Trophoblast cell (in vitro differentiated cells and primary cell): ENCODE results near the gene ZNF554.

Source experiments
- DNase-seq, 2 donors: peaks; one replicate each; pipeline ENCODE4 v3.0.0-alpha.2; 2016
- H2AFZ ChIP-seq: 2 replicates; pipeline ENCODE4 v1.6.1; 2013; ENCODE audit warnings: low read length, moderate library complexity, mild to moderate bottlenecking; ENCODE audit not compliant: insufficient read depth, poor library complexity
- H2AK5ac ChIP-seq: 2 replicates; pipeline ENCODE4 v1.6.1; 2013; ENCODE audit warnings: mild to moderate bottlenecking, low read length
- H2BK120ac ChIP-seq: 2 replicates; pipeline ENCODE4 v1.6.1; 2013; ENCODE audit warnings: low read length, mild to moderate bottlenecking, moderate library complexity; ENCODE audit not compliant: insufficient read depth, poor library complexity
- H2BK12ac ChIP-seq: 2 replicates; pipeline ENCODE4 v1.6.1; 2013; ENCODE audit warnings: mild to moderate bottlenecking, low read length, moderate library complexity
- H2BK5ac ChIP-seq: 2 replicates; pipeline ENCODE4 v1.6.1; 2013; ENCODE audit warnings: low read length, low read depth, moderate library complexity, mild to moderate bottlenecking; ENCODE audit not compliant: poor library complexity
- H3K14ac ChIP-seq: 2 replicates; pipeline ENCODE4 v1.6.1; 2013; ENCODE audit warnings: mild to moderate bottlenecking, low read length
- H3K18ac ChIP-seq: 2 replicates; pipeline ENCODE4 v1.6.1; 2013; ENCODE audit warnings: mild to moderate bottlenecking, low read length
- H3K23ac ChIP-seq: 2 replicates; pipeline ENCODE4 v1.6.1; 2013; ENCODE audit warnings: low read length
- H3K27ac ChIP-seq: 2 replicates; pipeline ENCODE4 v1.5.1; 2013; ENCODE audit warnings: low read depth, mild to moderate bottlenecking, inconsistent platforms, low read length, moderate library complexity
- H3K27me3 ChIP-seq: 2 replicates; pipeline ENCODE4 v1.6.1; 2013; ENCODE audit warnings: inconsistent platforms, mild to moderate bottlenecking, low read length, moderate library complexity; ENCODE audit not compliant: insufficient read depth
- H3K36me3 ChIP-seq, 2 experiments: 1 replicate in 1 of 2; 2 replicates in 1 of 2; pipeline ENCODE4 v1.6.1; 2013; ENCODE audit warnings: low read length in 2 of 2, mild to moderate bottlenecking in 2 of 2, moderate library complexity in 1 of 2; ENCODE audit not compliant: insufficient read depth in 2 of 2, control insufficient read depth in 1 of 2
- H3K4ac ChIP-seq: 2 replicates; pipeline ENCODE4 v1.6.1; 2013; ENCODE audit warnings: low read depth, mild to moderate bottlenecking, low read length, moderate library complexity
- H3K4me1 ChIP-seq, 2 experiments: 1 replicate in 1 of 2; 2 replicates in 1 of 2; pipeline ENCODE4 v1.6.1; 2013; ENCODE audit warnings: low read length in 2 of 2, mild to moderate bottlenecking in 2 of 2, moderate library complexity in 1 of 2; ENCODE audit not compliant: insufficient read depth in 2 of 2, control insufficient read depth in 1 of 2
- H3K4me2 ChIP-seq: 2 replicates; pipeline ENCODE4 v1.6.1; 2013; ENCODE audit warnings: inconsistent platforms, mild to moderate bottlenecking, low read length, moderate library complexity
- H3K4me3 ChIP-seq: 2 replicates; pipeline ENCODE4 v1.5.1; 2013; ENCODE audit warnings: mild to moderate bottlenecking, low read depth, low read length, inconsistent platforms
- H3K79me1 ChIP-seq: one replicate; pipeline ENCODE4 v1.6.1; 2013; ENCODE audit warnings: low read length
- H3K79me2 ChIP-seq: 2 replicates; pipeline ENCODE4 v1.6.1; 2013; ENCODE audit warnings: low read length, mild to moderate bottlenecking; ENCODE audit not compliant: control insufficient read depth, insufficient read depth, poor library complexity
- H3K9ac ChIP-seq: 2 replicates; pipeline ENCODE4 v1.6.1; 2013; ENCODE audit warnings: mild to moderate bottlenecking, low read length
- H3K9me3 ChIP-seq: 2 replicates; pipeline ENCODE4 v1.6.1; 2013; ENCODE audit warnings: low read depth, mild to moderate bottlenecking, control low read depth, inconsistent platforms, low read length; ENCODE audit not compliant: insufficient read depth
- H4K12ac ChIP-seq: 2 replicates; pipeline ENCODE4 v1.6.1; 2013; ENCODE audit warnings: low read depth, mild to moderate bottlenecking, low read length, moderate library complexity
- H4K8ac ChIP-seq: 2 replicates; pipeline ENCODE4 v1.6.1; 2013; ENCODE audit warnings: low read depth, mild to moderate bottlenecking, low read length, moderate library complexity
- H4K91ac ChIP-seq: one replicate; pipeline ENCODE4 v1.6.1; 2013; ENCODE audit warnings: low read depth, mild to moderate bottlenecking, low read length, moderate library complexity
- WGBS: extraction: QIAGEN DNeasy Blood & Tissue Kit; methylation state at CpG from one replicate; pipeline ENCODE4 v1.1.7; 2013; ENCODE audit warnings: missing lambda C conversion rate; ENCODE audit not compliant: insufficient read length, insufficient coverage; ENCODE audit errors: extremely low coverage; 5-methylcytosine and 5-hydroxymethylcytosine counted together

Gene ZNF554

DNA sequence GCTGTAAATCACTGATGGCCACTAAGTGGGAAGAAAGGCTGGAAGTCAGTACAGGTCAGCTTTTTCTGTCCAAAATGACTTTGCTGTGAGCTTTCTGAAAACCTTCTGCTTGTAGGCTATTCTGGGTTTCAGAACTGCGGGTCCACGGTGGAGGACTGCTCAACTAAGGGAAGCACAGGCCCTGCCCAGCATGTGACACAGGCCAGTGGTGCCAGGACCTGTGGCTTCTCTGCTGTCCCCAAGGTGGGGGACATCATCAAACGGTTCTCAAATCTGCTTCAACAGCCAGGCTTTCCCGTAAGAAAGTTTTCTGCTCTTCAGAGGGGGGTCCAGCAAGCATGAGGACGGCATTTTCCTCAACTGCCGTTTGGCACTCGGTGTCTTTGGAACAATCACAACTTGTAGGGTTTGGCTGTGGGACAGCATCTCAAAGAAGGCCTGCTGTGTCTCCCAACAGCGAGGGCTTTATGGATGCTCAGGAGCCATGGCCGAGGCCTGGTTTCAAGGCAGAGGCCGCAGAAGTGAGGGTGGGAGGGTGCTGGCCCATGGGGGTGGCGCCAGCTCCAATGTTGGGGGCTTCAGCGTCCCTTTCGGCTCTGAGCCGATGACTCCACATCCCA is 40.4 kb upstream of the ZNF554 start:
- Histone ChIP-seq H3K18ac (no peak overlapping the region), H3K27me3 (no peaks in the 10 kb centered on the region), H3K27ac (no peak overlapping the region), H3K4me3 (no peak overlapping the region), H3K23ac (no peak overlapping the region), H4K8ac (no peak overlapping the region), H2AK5ac (no peak overlapping the region), H4K91ac (no peak overlapping the region), H3K9me3 (no peaks in the 10 kb centered on the region), H2BK120ac (no peak overlapping the region), H2BK5ac (no peak overlapping the region), H3K4me1 (peaks cover 12 to 16% of the 10 kb centered on the region in 2 experiments), H3K9ac (no peak overlapping the region), H3K14ac (no peak overlapping the region), H3K4me2 (no peak overlapping the region), H2AFZ (no peak overlapping the region), H4K12ac (no peak overlapping the region), H3K36me3 (peaks cover 20 to 33% of the 10 kb centered on the region in 2 experiments), H2BK12ac (no peak overlapping the region), H3K79me1 (peaks cover 7% of the 10 kb centered on the region), H3K79me2 (peaks cover 63% of the 10 kb centered on the region), H3K4ac (peak overlapping the region; percentile 90)
- WGBS = 100% methylated on average over 2 of the region's 14 CpGs
- DNase-seq = no peak

DNA sequence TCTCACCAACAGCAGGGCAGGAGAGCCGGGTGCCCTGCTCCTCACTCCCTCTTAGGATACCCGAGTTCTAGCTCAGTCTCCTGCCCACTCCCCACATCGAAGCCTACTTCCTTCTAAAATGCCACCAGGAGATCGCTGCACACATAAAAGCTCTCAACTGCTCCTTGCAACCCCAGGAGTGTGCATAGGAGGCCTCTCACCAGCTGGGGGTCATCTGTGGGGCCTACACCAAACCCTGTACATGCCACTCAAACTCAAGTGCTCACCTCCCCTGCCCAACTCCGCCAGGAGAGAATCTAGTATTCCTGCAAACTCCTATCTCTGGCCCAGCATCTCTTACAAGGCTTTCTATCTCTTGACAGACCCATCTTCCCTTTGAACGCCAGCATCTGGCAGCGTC is 39.4 kb upstream of the ZNF554 start:
- H4K8ac ChIP-seq = no peak overlapping the region
- H3K27me3 ChIP-seq = no peaks in the 10 kb centered on the region
- H3K4me3 ChIP-seq = no peak overlapping the region
- H2BK5ac ChIP-seq = no peak overlapping the region
- H3K23ac ChIP-seq = no peak overlapping the region
- peaks cover 18 to 26% of the 10 kb centered on the region in 2 experiments for H3K36me3 ChIP-seq
- WGBS = no CpG with 5 or more reads among the region's 7 CpGs
- no peak overlapping the region for H3K9ac ChIP-seq
- no peak overlapping the region for H2BK12ac ChIP-seq
- no peak overlapping the region for H2AK5ac ChIP-seq
- peaks cover 56% of the 10 kb centered on the region for H3K79me2 ChIP-seq
- H3K18ac ChIP-seq = no peak overlapping the region
- peak overlapping the region; percentile 66 for H3K4ac ChIP-seq
- H3K79me1 ChIP-seq = peaks cover 7% of the 10 kb centered on the region
- no peak overlapping the region for H3K27ac ChIP-seq
- no peak overlapping the region for H3K4me2 ChIP-seq
- H3K4me1 ChIP-seq = peaks cover 7 to 14% of the 10 kb centered on the region in 2 experiments
- H4K12ac ChIP-seq = no peak overlapping the region
- no peak overlapping the region for H2AFZ ChIP-seq
- no peaks in the 10 kb centered on the region for H3K9me3 ChIP-seq
- no peak overlapping the region for H2BK120ac ChIP-seq
- no peak overlapping the region for H3K14ac ChIP-seq
- DNase-seq = no peak
- no peak overlapping the region for H4K91ac ChIP-seq

DNA sequence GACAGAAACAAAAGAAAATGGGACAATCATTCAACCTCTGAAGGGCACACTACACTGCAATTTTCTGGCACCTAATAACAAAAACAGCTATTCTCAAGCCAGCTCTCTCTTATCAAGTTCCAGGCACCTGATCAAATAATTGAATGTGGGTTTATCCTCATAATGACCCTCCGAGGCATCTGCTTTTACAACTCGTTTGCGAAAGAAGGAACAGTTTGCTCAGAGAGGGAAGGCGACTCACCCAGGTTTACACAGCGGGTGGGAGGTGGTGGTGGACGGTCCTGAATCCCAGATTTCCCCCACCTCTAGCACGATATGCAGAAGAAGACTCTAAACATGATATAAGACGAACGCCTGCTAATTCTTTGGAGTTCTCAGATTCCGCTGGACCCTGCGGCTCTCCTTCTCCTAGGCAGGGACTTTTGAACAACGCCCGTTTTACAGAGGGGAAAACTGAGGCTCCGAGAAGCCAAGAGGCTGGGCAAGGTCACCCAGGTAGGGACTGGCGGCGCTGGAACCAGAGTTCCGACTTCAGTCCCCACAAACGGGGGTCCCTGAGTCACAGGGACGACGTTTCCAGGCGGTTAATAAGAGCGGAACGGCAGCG is 37.2 kb upstream of the ZNF554 start:
- H3K27ac ChIP-seq = no peak overlapping the region
- peak overlapping the region; percentile 97 for H4K91ac ChIP-seq
- peak overlapping the region; percentile 98 for H3K14ac ChIP-seq
- H2BK120ac ChIP-seq = peak overlapping the region; percentile 95
- peak overlapping the region; percentile 92 for H4K12ac ChIP-seq
- peak overlapping the region; percentile 96 for H2AFZ ChIP-seq
- H4K8ac ChIP-seq = peak overlapping the region; percentile 96
- WGBS = no CpG with 5 or more reads among the region's 24 CpGs
- H3K18ac ChIP-seq = peak overlapping the region; percentile 97
- H3K27me3 ChIP-seq = no peaks in the 10 kb centered on the region
- H3K79me2 ChIP-seq = peaks cover 53% of the 10 kb centered on the region
- H3K4me1 ChIP-seq = peaks cover 5 to 11% of the 10 kb centered on the region in 2 experiments
- H3K23ac ChIP-seq = no peak overlapping the region
- peak overlapping the region; percentile 90 for H3K4me3 ChIP-seq
- H3K36me3 ChIP-seq = peaks cover 15 to 18% of the 10 kb centered on the region in 2 experiments
- peak overlapping the region; percentile 90 for H3K4me2 ChIP-seq
- H3K79me1 ChIP-seq = peaks cover 10% of the 10 kb centered on the region
- H3K9me3 ChIP-seq = no peaks in the 10 kb centered on the region
- H3K9ac ChIP-seq = peak overlapping the region; percentile 92
- DNase-seq = peak; percentile 36 to 55
- H2AK5ac ChIP-seq = peak overlapping the region; percentile 100
- H2BK5ac ChIP-seq = peak overlapping the region; percentile 94
- H3K4ac ChIP-seq = peak overlapping the region; percentile 100
- H2BK12ac ChIP-seq = peak overlapping the region; percentile 35

DNA sequence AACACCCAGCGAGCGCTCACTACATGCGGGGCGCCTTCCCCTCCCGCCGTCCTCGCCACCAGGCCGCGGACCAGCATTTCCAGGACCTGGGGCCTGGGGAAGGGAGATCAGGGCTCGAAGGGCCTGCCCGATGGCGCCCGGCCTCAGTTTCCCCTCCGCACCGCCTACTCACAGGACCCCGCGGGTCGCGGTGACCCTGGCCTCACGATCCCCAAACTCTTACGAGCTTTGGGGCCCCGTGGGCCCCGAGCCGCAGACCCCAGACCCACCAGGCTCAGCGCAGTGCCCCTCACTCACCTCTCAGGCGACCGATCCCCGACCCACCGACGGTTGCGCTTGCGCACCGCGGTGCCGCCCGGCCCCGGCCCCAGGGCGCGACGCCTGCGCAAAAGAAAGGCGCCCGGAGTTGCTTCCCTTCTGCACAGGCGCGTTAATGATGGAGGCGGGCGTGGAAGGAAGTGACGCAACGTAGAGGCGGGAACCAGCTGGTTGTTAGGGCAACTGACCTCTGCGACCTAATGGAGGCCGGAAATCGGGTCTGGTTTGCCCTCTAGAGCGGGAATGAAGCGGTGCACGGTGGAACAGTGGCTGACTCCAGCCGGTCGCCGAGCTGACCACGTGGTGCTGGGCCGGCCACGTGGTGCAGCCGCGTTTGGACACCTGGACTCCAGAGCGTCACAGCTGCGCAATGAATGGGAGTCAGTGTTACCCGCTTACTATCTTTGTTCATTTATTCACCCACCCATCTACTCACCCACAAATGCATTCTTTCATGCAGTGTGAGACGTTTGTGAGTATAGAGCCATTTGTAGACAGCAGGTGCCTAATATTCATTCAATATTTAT is 36.5 kb upstream of the ZNF554 start, which contains the start of gene SGTA:
TSS of gene SGTA (minus strand) at position 338 of the 845 bp plus-strand sequence. CDS start 14,205 bp downstream, outside the sequence.
- H3K23ac ChIP-seq = no peak within 1 kb of the TSS
- H2BK120ac ChIP-seq = peak within 1 kb of the TSS; percentile 95
- H3K79me1 ChIP-seq = peaks cover 10% of the 10 kb centered on the region
- peak within 1 kb of the TSS; percentile 96 for H2AFZ ChIP-seq
- peak within 1 kb of the TSS; percentile 97 for H3K18ac ChIP-seq
- no peaks in the 10 kb centered on the region for H3K27me3 ChIP-seq
- peak within 1 kb of the TSS; percentile 32 for H3K27ac ChIP-seq
- peak within 1 kb of the TSS; percentile 92 for H3K9ac ChIP-seq
- peak; percentile 99 to 100 for DNase-seq
- H2BK12ac ChIP-seq = peak within 1 kb of the TSS; percentile 35
- peak within 1 kb of the TSS; percentile 90 for H3K4me2 ChIP-seq
- peak within 1 kb of the TSS; percentile 98 for H3K14ac ChIP-seq
- peak within 1 kb of the TSS; percentile 100 for H3K4ac ChIP-seq
- peaks cover 49% of the 10 kb centered on the region for H3K79me2 ChIP-seq
- H3K9me3 ChIP-seq = no peaks in the 10 kb centered on the region
- H4K8ac ChIP-seq = peak within 1 kb of the TSS; percentile 96
- peak within 1 kb of the TSS; percentile 92 for H4K12ac ChIP-seq
- no CpG with 5 or more reads among the region's 68 CpGs for WGBS
- peaks cover 5 to 11% of the 10 kb centered on the region in 2 experiments for H3K4me1 ChIP-seq
- H3K36me3 ChIP-seq = peaks cover 14% of the 10 kb centered on the region in 2 experiments
- peak within 1 kb of the TSS; percentile 100 for H2AK5ac ChIP-seq
- peak within 1 kb of the TSS; percentile 97 for H4K91ac ChIP-seq
- H3K4me3 ChIP-seq = peak within 1 kb of the TSS; percentile 90
- H2BK5ac ChIP-seq = peak within 1 kb of the TSS; percentile 94
